Neutrophil (primary cell): Measurements from ENCODE around the gene TAF1B.

Source experiments
- H3K27ac ChIP-seq: fragments of 200-600 bp; sonication (generic); 2 replicates; pipeline ENCODE4 v1.5.1; 2016; ENCODE audit warnings: mild to moderate bottlenecking, moderate library complexity
- H3K27me3 ChIP-seq: fragments of 200-600 bp; sonication (generic); 2 replicates; pipeline ENCODE4 v1.6.0; 2016; ENCODE audit warnings: mild to moderate bottlenecking
- H3K36me3 ChIP-seq: fragments of 200-600 bp; sonication (generic); 2 replicates; pipeline ENCODE4 v1.5.1; 2017
- H3K4me1 ChIP-seq, 2 experiments: fragments of 200-600 bp in 1 of 2; sonication (generic) in 1 of 2; 1 replicate in 1 of 2; 2 replicates in 1 of 2; pipeline versions ENCODE4 v1.5.1 to v1.6.1; 2013 to 2016; ENCODE audit warnings: low read depth in 1 of 2, low read length in 1 of 2, mild to moderate bottlenecking in 1 of 2, moderate library complexity in 1 of 2; ENCODE audit not compliant: control insufficient read depth in 1 of 2, insufficient read depth in 1 of 2
- H3K4me3 ChIP-seq, 2 experiments: fragments of 200-600 bp in 1 of 2; sonication (generic) in 1 of 2; 1 replicate in 1 of 2; 2 replicates in 1 of 2; pipeline ENCODE4 v1.5.1; 2013 to 2016; ENCODE audit warnings: low read depth in 1 of 2, low read length in 1 of 2, mild to moderate bottlenecking in 1 of 2, moderate library complexity in 1 of 2
- H3K9me3 ChIP-seq: fragments of 200-600 bp; sonication (generic); 2 replicates; pipeline ENCODE4 v1.5.1; 2016
- TF ChIP-seq, protein P1 (sequence below): fragments of 200-600 bp; sonication (generic); IDR thresholded peaks from 2 replicates; pipeline ENCODE4 v1.5.1; 2016; ENCODE audit warnings: antibody characterized with exemption

The TAF1B gene

DNA sequence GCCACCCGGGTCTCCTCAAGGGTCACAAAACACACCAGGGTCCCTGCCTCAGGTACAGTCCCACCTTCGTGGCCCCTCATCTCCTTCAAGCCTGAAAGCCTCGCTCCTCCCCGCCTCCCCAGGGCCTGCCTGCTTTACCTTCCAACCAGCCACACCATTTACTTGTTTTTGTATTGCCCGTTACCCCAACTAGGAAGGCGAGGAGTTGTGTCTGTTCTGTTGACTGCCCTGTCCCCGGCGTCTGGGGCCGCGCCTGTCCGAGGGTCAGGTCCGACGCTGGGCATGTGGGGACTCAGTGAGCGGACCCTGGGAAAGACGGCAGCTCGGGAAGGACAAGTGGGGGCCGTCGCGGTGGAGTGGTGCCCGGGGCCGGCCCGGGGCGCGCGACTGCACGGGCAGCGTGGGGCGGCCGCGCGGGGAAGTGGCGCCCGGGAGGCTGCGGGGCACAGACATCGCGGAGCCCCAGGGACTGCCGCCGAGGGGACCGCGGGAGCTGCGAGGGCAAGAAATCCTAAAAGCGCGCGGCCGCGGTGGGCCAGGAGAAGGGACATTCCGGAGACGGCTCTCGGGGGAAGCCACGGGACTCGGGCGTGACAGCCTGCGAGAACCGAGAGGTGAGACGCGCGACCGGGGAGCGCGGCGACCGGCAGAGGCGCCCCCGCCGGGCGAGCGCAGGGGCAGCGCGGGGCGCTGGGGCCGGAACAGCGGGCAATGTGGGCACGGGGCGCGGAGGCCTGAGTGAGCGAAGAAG is 107.4 kb downstream of the TAF1B start:
- H3K27me3 ChIP-seq = peaks cover 94% of the 10 kb centered on the region
- TF ChIP-seq, protein P1, sequence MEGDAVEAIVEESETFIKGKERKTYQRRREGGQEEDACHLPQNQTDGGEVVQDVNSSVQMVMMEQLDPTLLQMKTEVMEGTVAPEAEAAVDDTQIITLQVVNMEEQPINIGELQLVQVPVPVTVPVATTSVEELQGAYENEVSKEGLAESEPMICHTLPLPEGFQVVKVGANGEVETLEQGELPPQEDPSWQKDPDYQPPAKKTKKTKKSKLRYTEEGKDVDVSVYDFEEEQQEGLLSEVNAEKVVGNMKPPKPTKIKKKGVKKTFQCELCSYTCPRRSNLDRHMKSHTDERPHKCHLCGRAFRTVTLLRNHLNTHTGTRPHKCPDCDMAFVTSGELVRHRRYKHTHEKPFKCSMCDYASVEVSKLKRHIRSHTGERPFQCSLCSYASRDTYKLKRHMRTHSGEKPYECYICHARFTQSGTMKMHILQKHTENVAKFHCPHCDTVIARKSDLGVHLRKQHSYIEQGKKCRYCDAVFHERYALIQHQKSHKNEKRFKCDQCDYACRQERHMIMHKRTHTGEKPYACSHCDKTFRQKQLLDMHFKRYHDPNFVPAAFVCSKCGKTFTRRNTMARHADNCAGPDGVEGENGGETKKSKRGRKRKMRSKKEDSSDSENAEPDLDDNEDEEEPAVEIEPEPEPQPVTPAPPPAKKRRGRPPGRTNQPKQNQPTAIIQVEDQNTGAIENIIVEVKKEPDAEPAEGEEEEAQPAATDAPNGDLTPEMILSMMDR = no peak
- H3K27ac ChIP-seq = no peak overlapping the region
- no peaks in the 10 kb centered on the region for H3K36me3 ChIP-seq
- H3K4me3 ChIP-seq = peak overlapping the region; percentile 59 to 62
- no peaks in the 10 kb centered on the region for H3K9me3 ChIP-seq
- peaks cover 13 to 14% of the 10 kb centered on the region in 2 experiments for H3K4me1 ChIP-seq

DNA sequence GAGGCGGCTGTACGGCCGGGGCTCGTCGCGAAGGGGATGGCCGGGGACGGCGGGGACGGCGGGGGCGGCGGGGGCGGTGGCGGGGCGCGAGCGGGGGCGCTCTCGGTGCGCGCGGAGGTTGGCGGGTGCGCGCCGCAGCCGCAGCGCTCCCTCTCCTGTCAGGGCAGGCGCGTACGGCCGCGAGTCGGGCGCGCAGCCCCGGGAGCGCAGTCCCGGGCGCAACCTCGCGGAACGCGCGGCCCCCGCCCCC is 107.9 kb downstream of the TAF1B start:
- H3K4me3 ChIP-seq = peak overlapping the region; percentile 59 to 62
- H3K36me3 ChIP-seq = no peaks in the 10 kb centered on the region
- TF ChIP-seq, protein P1 = no peak
- H3K9me3 ChIP-seq = no peaks in the 10 kb centered on the region
- peaks cover 94% of the 10 kb centered on the region for H3K27me3 ChIP-seq
- H3K4me1 ChIP-seq = peaks cover 13 to 14% of the 10 kb centered on the region in 2 experiments
- no peak overlapping the region for H3K27ac ChIP-seq

DNA sequence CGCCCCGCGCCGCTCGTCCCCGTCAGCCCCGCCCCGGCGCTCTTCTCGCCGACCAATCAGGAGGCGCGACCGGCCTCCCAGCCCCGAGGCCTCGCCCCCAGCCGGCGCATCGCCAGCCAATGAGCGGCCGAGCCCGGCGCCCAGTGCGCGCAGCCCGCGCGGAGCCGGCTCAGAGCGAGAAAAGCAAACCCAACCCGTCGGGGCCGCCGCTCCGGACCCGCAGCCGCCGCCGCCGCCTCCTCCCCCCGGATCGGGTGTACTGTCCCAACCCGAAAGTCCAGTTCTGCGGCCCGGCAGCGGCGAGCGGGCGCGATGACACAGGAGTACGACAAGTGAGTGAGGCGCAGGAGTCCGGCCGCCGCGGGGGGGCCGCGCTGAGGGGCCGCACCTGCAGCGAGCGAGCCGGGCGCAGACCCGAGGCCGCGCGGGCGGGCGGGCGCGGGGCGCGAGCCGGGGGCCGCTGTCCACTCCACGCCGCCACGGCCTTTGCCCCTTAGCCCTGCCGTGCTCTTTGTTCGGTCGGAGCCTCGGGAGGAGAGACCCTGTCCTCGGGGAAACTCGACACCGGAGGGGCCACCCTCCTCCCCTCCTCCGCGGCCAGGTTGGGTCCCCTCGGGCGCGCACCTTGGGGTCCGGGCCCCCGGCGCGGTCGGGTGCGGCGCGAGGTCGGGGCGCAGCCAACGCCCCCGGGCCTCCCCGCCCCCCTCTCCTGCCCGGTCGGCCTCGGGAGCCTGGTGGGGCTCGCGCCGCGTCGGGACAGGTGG is 108.4 kb downstream of the TAF1B start, which contains the start of gene GRHL1:
Gene GRHL1, plus strand, starts transcription at position 172 of the 764 bp plus-strand sequence. Its CDS starts 141 bp downstream, at position 313.
- H3K9me3 ChIP-seq = no peaks in the 10 kb centered on the region
- H3K27ac ChIP-seq = peak within 1 kb of the TSS; percentile 33
- H3K36me3 ChIP-seq = no peaks in the 10 kb centered on the region
- H3K27me3 ChIP-seq = peaks cover 93% of the 10 kb centered on the region
- TF ChIP-seq, protein P1 = peak; percentile 38
- peaks cover 13 to 14% of the 10 kb centered on the region in 2 experiments for H3K4me1 ChIP-seq
- H3K4me3 ChIP-seq = peak within 1 kb of the TSS; percentile 62 to 76

DNA sequence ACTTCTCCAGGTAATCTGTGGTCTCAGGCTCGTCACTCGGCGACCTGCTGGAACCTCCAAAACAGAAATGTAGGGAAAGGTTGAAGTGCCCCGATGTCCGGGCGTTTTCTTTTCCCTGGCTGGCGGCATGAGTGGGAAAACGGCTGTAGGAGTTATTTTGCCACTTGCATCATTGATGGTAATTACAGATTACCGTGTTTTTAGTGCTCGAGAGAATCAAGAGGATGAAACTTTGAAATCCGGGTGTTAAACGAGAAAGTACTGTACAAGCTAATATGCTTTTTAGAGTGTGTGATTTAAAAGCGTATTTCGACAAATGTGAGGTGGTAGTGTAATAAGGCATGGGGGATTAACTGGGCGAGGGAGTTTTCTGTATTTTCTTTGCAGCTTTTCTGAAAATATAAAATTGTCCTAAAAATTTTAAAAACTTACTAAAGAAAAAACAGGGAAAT is 109.0 kb downstream of the TAF1B start:
- H3K36me3 ChIP-seq = no peaks in the 10 kb centered on the region
- no peaks in the 10 kb centered on the region for H3K9me3 ChIP-seq
- H3K27me3 ChIP-seq = peaks cover 88% of the 10 kb centered on the region
- no peak overlapping the region for H3K27ac ChIP-seq
- H3K4me3 ChIP-seq = peak overlapping the region; percentile 62 to 76
- peaks cover 13 to 14% of the 10 kb centered on the region in 2 experiments for H3K4me1 ChIP-seq
- TF ChIP-seq, protein P1 = no peak

DNA sequence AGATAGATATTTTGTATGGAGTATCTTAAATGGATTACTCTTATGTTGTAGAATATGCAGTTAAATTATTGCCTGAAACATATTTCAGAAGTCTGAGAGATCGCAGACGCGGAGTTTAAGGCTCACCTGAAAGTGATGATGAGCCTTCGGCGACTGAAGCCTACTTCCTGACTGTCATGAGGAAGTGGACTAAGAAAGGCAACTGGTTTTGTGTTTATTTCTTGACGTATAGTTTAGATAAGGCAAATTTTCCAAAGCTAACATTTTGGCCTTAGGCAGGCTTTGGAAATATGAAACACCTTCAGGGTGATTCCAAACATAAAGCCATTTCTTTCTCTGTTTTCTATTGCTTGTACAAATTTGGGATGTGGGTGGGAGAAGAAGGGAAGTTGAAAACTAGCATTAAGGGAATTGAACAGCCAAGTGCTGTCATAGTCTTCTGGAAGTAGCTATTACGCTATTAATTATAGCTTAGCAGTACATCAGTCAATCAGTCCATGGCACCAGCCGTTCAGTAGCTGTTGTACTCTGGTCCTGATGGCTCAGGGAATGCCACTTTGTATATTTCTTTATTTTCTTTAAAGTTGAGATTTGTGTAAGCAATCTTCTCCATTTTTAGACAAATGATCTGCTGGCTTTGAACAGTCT is 109.7 kb downstream of the TAF1B start:
- Histone ChIP-seq H3K27me3 (peaks cover 88% of the 10 kb centered on the region), H3K4me3 (peak overlapping the region in 1 of 2 experiments; percentile 76), H3K36me3 (no peaks in the 10 kb centered on the region), H3K9me3 (no peaks in the 10 kb centered on the region), H3K27ac (no peak overlapping the region), H3K4me1 (peaks cover 13 to 14% of the 10 kb centered on the region in 2 experiments)
- TF ChIP-seq, protein P1 = no peak
